ENCODE results near the gene ADCY3. TPM values are rescaled to one million over a fixed set of nuclear protein-coding genes. Genes with fewer than 3 reads are reported as not detected.

The ADCY3 gene
- total RNA-seq, 4 donors from 2014 or later, result 3.9 to 16.6 (median 12.3) TPM

DNA sequence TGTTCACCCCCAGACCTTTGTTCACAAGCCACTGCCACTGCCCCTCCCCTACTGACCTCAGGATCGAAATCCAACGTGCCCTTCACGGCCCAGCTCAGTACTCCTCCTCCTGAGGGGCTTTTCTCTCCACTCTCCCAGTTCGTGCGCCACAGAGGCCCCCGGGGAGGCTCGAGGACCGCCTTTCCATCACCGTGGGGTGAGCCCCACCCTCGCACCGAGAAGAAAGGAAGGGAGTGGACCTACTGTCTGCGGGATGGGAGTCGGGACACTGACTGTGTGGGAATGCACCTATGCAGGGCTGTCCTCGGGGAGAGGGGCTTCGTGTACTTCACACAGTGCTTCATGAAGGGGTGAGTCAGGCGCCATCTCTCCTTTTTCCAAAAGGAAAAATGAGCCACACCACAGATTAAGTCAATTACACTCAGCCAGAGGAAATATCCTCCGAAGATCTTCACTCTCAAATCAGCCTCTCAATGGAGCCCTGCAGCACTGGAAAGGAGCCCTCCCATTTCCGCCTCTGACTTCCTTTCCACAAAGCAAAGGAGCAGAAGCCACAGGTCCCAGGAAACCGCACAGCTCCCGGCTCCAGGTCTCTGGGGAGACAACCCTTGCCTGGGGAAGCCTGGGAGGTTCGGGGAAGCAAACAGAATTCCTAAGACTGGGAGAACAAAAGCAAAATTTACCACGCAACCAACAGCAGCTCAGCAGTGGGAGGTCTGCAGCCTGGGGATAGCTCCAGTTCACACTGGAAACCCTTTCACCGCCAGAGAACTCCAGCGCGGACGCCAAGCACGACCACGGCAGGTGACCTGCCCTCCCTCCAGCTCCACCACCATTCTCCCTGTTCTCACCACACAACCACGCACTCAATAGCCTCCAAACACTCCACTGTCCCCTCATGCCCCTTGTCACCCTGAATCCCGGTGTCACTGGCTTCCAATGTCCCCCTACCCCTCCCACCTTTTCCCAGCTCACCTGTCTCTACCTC is 21.6 kb downstream of the ADCY3 start:
- intact Hi-C loops (cut with DNase I; ENCODE audit: low total_unique reads) (no loop called here), in situ Hi-C loops (cut with MboI; ENCODE audit: low sequenced_read_pairs in 4 of 4) (no loop called here)
- ATAC-seq (no peak), DNase-seq (no peak)
- Histone ChIP-seq H3K27ac (peak overlapping the region in 3 of 4 donors; percentile 9 to 43 (median 27)), H3K36me3 (no peaks in the 10 kb centered on the region), H3K4me3 (no peak overlapping the region), H3K4me1 (no peaks in the 10 kb centered on the region), H3K27me3 (no peaks in the 10 kb centered on the region), H3K9me3 (no peaks in the 10 kb centered on the region)
- no peak for TF ChIP-seq CTCF (IDR thresholded peaks at IDR 0.05 in 4 of 5, conservative IDR thresholded peaks at IDR 0.05 in 1 of 5)
- TF ChIP-seq POLR2A (IDR thresholded peaks at IDR 0.05), result no peak

- H3K9me3 ChIP-seq, result no peaks in the 10 kb centered on the region
- H3K4me1 ChIP-seq, result no peaks in the 10 kb centered on the region
- DNase-seq (no peak), ATAC-seq (no peak)
- H3K27ac ChIP-seq, result no peak overlapping the region
- intact Hi-C loops (cut with DNase I; ENCODE audit: low total_unique reads), result no loop called here
- H3K4me3 ChIP-seq, result no peak overlapping the region
- in situ Hi-C loops (cut with MboI; ENCODE audit: low sequenced_read_pairs in 4 of 4), result no loop called here
- H3K36me3 ChIP-seq, result no peaks in the 10 kb centered on the region
- no peaks in the 10 kb centered on the region for H3K27me3 ChIP-seq
- TF ChIP-seq CTCF (IDR thresholded peaks at IDR 0.05 in 4 of 5, conservative IDR thresholded peaks at IDR 0.05 in 1 of 5), result no peak
- no peak for TF ChIP-seq POLR2A (IDR thresholded peaks at IDR 0.05)
Measured at GRCh38 chr2:24894750-24895149, 25.3 kb downstream of the ADCY3 start.

- intact Hi-C loops (cut with DNase I; ENCODE audit: low total_unique reads), result no loop called here
- no peak for TF ChIP-seq POLR2A (IDR thresholded peaks at IDR 0.05)
- no peak for TF ChIP-seq CTCF (IDR thresholded peaks at IDR 0.05 in 4 of 5, conservative IDR thresholded peaks at IDR 0.05 in 1 of 5)
- H3K27me3 ChIP-seq, result no peaks in the 10 kb centered on the region
Measured at GRCh38 chr2:24893934-24894333, 26.1 kb downstream of the ADCY3 start.

GRCh38 chr2:24892928-24893327 is 27.1 kb downstream of the ADCY3 start:
- Histone ChIP-seq H3K27me3 (no peaks in the 10 kb centered on the region), H3K36me3 (no peaks in the 10 kb centered on the region), H3K9me3 (no peaks in the 10 kb centered on the region), H3K27ac (no peak overlapping the region), H3K4me3 (no peak overlapping the region), H3K4me1 (no peaks in the 10 kb centered on the region)
- no peak for DNase-seq
- no peak for ATAC-seq
- in situ Hi-C loops (cut with MboI; ENCODE audit: low sequenced_read_pairs in 4 of 4) (no loop called here), intact Hi-C loops (cut with DNase I; ENCODE audit: low total_unique reads) (no loop called here)
- TF ChIP-seq POLR2A (IDR thresholded peaks at IDR 0.05) (no peak), CTCF (IDR thresholded peaks at IDR 0.05 in 4 of 5, conservative IDR thresholded peaks at IDR 0.05 in 1 of 5) (no peak)

More at GRCh38 chr2:24893934-24894333, 26.1 kb downstream of the ADCY3 start:
- Histone ChIP-seq H3K36me3 (no peaks in the 10 kb centered on the region), H3K4me3 (no peak overlapping the region), H3K27ac (no peak overlapping the region), H3K4me1 (no peaks in the 10 kb centered on the region), H3K9me3 (no peaks in the 10 kb centered on the region)
- in situ Hi-C loops (cut with MboI; ENCODE audit: low sequenced_read_pairs in 4 of 4), result no loop called here
- no peak for DNase-seq
- ATAC-seq, result no peak
